KOPT-K1 (cell line): ENCODE results near the gene FGF3.
"Not testable (repeated sequence)": the region's sequence is repeated elsewhere in the genome, so short reads cannot be mapped to it uniquely, and the experiment has no call there.

Experiments used
- H3K27ac ChIP-seq: fragments of 200-600 bp; sonication (generic); 2 replicates; pipeline ENCODE4 v1.5.1; 2016; ENCODE audit warnings: antibody characterized with exemption, mild to moderate bottlenecking, low read depth, low read length; ENCODE audit not compliant: poor library complexity, severe bottlenecking
- H3K36me3 ChIP-seq: fragments of 200-600 bp; sonication (generic); 2 replicates; pipeline ENCODE4 v1.5.1; 2017; ENCODE audit warnings: antibody characterized with exemption, mild to moderate bottlenecking, low read length, moderate library complexity; ENCODE audit not compliant: insufficient read depth
- H3K9me3 ChIP-seq: fragments of 200-600 bp; sonication (generic); 2 replicates; pipeline ENCODE4 v1.5.1; 2017; ENCODE audit warnings: antibody characterized with exemption, low read length, mild to moderate bottlenecking; ENCODE audit not compliant: insufficient read depth, poor library complexity, severe bottlenecking

The FGF3 gene

DNA sequence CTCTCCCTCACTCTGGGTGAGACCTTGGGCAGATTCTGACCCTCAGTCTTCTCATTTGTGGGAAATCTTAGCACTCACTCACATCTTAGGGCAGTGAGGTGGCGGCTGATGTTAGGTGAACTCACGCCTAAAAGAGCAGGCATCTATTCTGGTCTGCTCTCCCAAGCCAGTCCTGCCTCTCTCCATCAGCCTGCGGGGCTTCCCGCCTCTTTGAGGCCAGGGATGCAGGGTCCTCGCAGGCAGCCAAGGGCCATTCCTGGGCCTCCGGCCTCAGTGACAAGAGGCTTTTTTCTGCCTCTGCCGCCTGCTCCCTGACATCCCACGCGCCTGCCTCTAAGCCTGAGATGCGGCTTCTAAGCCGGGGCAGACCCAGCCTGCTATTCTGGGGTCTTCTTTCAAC is 30.3 kb downstream of the FGF3 start:
- no peak overlapping the region for H3K27ac ChIP-seq
- no peaks in the 10 kb centered on the region for H3K9me3 ChIP-seq
- H3K36me3 ChIP-seq = no peaks in the 10 kb centered on the region

DNA sequence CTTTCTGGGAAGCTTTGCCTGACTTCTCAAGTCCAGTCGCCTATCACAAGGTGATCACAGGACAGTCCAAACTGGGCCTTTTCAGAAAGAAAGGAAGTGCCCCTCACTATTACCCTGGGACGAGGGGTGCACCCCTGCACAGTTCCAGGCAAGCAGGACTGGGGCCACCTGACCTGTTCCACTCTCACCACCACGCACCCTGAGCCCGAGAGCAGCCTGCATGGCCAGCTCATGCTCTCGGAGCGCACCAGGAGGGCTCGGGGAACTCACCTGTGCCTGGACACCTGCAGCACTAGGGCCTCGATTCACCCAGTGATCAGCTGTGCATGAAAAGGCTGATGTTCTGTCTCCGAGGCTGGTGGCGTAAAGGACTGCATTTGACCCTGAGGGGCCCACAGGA is 31.3 kb downstream of the FGF3 start:
- H3K27ac ChIP-seq = no peak overlapping the region
- no peaks in the 10 kb centered on the region for H3K36me3 ChIP-seq
- no peaks in the 10 kb centered on the region for H3K9me3 ChIP-seq

DNA sequence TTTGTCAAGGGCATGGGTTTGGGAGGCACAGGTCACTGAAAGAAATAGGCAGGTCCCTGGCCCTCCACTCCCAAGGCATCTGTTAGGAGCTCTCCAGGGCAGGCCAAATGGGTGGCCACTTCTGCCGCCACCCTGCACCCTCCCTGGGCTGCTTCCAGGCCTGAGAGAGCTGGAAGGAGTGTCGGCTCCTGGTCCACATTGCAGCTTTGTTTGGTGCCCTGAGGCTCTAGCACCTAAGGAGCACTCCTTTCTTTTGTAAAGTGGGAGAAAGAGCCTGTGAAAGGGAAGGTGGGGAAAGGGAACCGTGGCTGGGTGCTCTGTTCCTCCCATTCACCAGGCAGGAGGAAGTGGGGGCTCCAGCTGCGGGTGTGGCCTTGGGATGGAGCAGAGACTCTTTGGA is 31.8 kb downstream of the FGF3 start:
- H3K36me3 ChIP-seq = no peaks in the 10 kb centered on the region
- H3K27ac ChIP-seq = no peak overlapping the region
- no peaks in the 10 kb centered on the region for H3K9me3 ChIP-seq

DNA sequence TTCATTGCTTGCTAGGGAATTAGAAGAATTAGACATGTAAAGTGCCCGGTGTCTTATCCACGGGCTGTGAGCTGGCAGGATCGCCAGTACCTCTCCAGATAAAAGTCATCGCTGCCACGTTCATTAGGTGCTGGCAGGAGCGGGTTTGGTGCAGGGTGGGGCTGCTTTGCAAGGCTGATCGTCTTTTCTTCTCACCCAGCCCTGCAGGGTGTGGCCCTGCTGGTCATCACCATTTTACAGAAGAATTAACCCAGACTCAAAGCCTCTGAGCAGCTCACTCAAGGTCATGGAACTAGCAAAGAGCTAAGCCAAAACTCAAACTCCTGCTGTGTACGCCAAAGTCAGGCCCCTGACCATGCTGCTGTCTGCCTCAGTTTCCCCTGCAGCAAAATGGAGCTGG is 38.0 kb downstream of the FGF3 start:
- Histone ChIP-seq H3K27ac (no peak overlapping the region), H3K36me3 (no peaks in the 10 kb centered on the region), H3K9me3 (no peaks in the 10 kb centered on the region)

DNA sequence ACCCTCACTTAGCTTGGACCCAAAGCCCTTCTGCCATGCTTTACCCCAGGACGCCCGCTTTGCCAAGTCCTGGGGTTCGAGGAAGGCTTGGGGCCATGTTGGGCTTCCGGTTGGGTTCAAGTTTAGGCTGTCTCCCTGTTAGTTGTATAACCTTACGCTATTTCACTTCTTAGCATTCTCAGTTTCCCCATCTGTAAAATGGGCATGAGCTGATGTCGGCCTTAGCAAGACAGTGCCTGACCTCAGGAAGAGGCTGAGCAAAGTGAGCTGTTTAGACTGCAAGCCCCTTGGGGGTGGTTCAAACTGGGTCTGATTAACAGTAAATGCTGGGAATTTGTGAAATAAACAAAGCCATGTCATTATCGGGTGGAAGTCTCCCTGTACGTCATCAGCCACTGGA is 40.8 kb downstream of the FGF3 start:
- Histone ChIP-seq H3K36me3 (no peaks in the 10 kb centered on the region), H3K9me3 (no peaks in the 10 kb centered on the region), H3K27ac (no peak overlapping the region)

DNA sequence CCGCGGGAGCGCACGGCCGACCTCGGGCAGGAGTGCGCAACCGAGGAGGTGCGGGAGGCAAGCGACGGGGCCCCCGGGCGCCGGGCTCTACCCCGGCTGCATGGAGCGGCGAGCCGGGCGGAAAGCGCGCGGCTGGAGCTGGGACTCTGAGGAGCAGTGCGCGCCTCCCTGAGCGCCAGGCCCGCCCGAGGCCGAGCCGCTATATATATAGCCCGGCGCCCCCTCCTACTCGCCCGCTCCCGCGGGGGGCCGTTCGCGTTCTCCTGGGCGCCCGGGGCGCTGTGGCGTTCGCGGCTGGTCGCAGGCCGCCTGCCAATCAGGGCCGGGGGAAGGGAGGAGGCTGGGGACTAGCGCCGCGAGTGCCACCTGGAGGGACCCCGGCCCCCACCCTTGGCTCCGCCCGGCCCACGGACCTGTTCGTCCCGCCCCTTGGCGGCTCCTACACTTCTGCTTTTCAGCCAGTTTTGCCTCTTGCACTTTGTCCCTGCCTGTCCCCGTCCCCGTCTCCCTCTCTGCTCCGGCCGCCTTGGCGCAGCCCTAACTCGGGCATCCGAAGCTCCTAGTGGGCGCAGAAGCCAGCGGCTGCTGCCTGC is 44.0 kb downstream of the FGF3 start, which contains the start of gene FGF4:
TSS of gene FGF4 (minus strand) at position 179 of the 593 bp plus-strand sequence. CDS start 257 bp downstream, outside the sequence.
- Histone ChIP-seq H3K27ac (no peak within 1 kb of the TSS), H3K36me3 (no peaks in the 10 kb centered on the region), H3K9me3 (no peaks in the 10 kb centered on the region)

DNA sequence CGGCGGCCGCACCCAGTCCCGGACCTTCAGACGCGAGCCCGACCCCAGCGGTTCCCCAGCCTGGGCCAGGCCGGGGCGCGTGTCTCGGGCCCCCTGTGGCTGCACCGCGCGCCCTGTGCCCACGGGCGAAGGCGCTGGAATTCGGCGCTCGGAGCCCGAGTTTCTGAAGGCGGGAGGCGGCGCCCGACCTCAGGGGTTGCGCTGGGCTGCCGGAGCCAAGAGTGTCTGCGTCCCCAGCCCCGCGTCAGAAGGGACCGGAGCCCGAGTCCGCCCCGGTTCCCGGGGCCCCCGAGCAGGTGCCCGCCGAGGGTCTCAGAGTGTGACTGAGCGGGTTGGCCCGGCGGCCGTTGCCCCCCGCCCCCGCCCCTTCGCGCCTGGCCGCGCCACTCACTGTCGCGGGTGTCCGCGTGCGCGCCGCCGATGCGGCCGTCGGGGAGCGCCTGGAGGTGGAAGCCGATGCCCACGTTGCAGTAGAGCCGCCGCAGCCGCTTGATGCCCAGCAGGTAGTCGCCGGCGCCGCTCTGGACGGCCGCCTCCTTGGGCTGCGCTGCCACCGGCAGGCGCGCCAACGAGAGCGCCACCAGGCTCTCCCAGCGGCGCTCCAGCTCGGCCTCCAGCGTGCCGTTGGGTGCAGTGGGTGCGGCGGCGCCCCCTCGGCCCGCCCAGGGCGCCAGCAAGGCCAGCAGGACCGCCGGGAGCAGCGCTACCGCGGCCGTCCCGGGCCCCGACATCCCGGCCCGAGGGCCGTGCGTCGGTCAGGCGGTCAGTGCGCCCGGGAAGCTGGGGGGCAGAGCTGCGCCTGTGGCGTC is 44.7 kb downstream of the FGF3 start:
- H3K36me3 ChIP-seq = no peaks in the 10 kb centered on the region
- H3K27ac ChIP-seq = no peak overlapping the region
- H3K9me3 ChIP-seq = no peaks in the 10 kb centered on the region

DNA sequence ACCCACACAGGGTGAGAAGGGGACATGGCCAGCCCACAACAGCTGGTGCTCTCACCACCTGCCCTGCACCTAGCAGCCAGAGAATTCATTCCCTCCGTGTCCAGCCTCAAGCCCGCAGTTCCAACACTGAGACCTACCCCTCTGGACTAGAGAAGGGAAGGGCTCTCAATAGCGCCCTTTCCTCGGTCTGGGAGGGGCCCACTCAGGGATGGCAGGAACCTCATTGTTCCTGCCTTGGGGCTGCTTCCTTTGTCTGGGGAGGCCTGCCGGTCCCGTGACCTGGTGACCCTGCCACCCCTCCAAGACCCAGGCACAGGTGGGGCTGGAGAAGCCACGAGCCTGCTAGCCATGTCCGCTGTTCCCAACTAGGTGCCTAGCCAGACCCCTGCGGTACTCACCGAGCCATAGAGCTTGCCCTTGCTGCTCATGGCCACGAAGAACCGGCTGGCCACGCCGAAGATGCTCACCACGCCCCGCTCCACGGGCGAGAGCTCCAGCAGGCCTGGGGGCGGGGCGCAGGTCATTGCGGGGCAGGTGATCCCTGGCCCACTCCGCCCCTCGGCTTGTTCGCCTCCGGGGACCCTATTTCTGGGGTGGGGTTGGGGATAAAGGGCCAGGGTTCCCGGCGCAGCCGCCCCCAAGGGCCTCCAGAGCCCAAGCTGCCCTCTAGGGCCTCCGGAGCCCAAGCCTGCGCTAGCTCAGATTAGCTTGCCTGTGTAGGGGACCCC is 45.4 kb downstream of the FGF3 start:
- Histone ChIP-seq H3K36me3 (no peaks in the 10 kb centered on the region), H3K9me3 (no peaks in the 10 kb centered on the region), H3K27ac (no peak overlapping the region)

DNA sequence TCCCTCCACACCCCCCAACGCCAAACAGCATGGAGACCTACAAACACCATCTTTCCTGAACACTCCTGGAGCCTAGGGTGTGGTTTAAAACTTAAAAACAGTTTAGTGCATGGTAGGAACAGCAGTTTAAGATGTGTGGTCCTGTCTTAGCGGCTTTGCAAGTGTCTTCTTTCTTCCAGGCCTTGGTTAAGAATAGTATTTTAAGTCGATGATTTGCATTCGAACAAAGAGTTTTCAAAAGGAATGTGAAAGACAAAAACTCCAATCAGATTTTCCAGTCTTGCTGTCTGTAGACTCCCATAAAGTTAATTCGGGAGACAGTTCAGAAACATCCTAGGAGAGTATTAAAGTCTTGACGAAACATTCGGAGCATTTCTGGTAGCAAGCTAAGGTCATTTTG is 47.8 kb downstream of the FGF3 start:
- Histone ChIP-seq H3K27ac (no peak overlapping the region), H3K9me3 (no peaks in the 10 kb centered on the region), H3K36me3 (no peaks in the 10 kb centered on the region)

DNA sequence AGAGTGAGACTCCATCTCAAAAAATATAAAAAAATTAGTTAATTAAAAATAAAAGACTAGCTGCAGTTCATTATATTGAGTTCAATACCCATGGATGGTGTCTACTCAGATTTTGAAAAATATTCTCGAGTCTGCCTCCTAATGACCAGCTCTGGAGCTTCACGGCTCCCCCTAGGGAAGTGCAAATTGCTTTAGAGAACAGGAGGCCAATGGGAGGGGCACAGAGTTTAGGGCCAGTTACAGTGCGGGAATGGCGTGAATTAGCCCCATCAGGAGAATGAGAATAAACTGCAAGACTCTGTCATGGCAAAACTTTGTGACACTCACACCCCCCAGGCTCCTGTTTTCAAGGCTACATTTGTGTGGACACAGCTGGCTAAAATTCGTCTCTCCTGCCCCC is 48.7 kb downstream of the FGF3 start:
- Histone ChIP-seq H3K27ac (no peak overlapping the region), H3K9me3 (no peaks in the 10 kb centered on the region), H3K36me3 (no peaks in the 10 kb centered on the region)

DNA sequence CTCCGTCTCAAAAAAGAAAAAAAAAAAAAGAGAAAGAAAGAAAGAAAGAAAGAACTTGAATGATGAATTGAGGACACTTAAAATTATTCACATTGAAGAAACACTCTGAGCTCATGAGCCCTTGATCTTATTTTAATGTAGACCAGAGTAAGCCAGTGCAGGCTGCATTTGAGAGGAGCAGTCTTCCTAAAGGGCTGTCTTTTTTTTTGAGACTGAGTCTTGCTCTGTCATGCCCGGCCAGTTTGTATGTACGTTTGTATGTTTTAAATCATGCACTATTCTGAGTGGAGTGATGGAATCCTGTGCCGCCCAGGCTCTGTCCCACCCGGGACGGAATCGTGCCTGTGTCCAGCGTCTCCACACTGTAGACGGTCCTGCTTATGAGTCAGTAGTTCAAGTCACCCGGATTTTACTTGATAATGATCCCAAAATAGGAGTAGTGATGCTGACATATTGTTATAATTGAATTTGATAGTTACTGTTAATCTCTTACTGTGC is 53.7 kb downstream of the FGF3 start:
- no peaks in the 10 kb centered on the region for H3K9me3 ChIP-seq
- no peaks in the 10 kb centered on the region for H3K36me3 ChIP-seq
- H3K27ac ChIP-seq = no peak overlapping the region

DNA sequence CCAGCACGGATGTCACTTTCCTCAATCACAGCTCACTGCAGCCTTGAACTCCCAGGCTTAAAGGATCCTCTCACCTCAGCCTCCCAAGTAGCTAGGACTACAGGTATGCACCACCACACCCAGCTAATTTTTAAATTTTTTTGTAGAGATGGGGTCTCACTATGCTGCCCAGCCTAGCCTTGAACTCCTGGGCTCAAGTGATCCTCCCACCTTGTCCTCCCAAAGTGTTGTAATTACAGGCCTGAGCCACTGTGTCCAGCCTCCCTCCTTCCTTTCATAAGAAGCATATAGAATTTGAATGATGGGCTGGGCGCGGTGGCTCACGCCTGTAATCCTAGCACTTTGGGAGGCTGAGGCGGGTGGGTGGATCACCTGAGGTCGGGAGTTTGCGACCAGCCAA is 54.3 kb downstream of the FGF3 start:
- not testable (repeated sequence) for H3K36me3 ChIP-seq, H3K9me3 ChIP-seq, H3K27ac ChIP-seq

DNA sequence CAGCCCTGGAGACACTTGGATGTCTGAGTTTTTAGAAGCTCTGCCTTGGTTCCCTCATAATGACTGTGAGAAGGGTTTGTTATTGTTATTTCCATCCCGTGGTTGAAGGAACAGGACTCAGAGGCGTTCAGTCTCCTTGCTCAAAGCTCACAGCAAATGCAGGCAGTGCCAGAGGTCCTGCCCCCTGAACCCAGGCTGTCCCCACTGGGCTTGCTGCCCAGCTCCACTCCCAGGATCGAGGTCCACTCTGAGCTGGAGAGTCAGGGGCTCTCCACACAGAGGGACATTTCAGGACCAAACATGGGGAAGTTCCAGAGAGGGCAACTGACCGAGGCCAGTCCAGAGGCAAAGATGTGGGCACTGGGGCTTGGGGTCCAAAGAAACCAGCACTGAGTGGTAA is 58.9 kb downstream of the FGF3 start:
- Histone ChIP-seq H3K27ac (no peak overlapping the region), H3K36me3 (no peaks in the 10 kb centered on the region), H3K9me3 (no peaks in the 10 kb centered on the region)
